ENCODE data around the gene PHLDA3. TPM values are rescaled to one million over a fixed set of nuclear protein-coding genes. Genes with fewer than 3 reads are reported as not detected.

The PHLDA3 gene
- 10 to 100 TPM; 10.7 to 25.6 TPM for total RNA-seq

- Mint-ChIP-seq H3K36me3 (ENCODE audit: insufficient read depth in 2 of 2) (peaks cover 0 to 1% of the 10 kb centered on the region in 2 donors), H3K9me3 (no peaks in the 10 kb centered on the region), H3K4me3 (peak within 1 kb of the TSS; percentile 77 to 86), H3K27ac (no peak within 1 kb of the TSS), H3K27me3 (ENCODE audit: low read depth) (peaks cover 56% of the 10 kb centered on the region), H3K4me1 (ENCODE audit: low read depth) (peaks cover 13% of the 10 kb centered on the region)
- ATAC-seq (replicated peaks in 1 of 2) (peak; percentile 91 to 92), DNase-seq (peak; percentile 71 to 83)
Observed at GRCh38 chr1:201468844-201469644, at the start of gene PHLDA3. TSS of gene PHLDA3 (minus strand) at chr1:201469188. CDS start at chr1:201468786, 402 bp downstream.

GRCh38 chr1:201518071-201518470 lies 49.1 kb upstream of the PHLDA3 start:
- ATAC-seq (replicated peaks in 1 of 2), result no peak
- H3K9me3 Mint-ChIP-seq, result no peaks in the 10 kb centered on the region
- H3K4me3 Mint-ChIP-seq, result no peak overlapping the region

GRCh38 chr1:201517631-201518030 lies 48.6 kb upstream of the PHLDA3 start:
- Mint-ChIP-seq H3K36me3 (ENCODE audit: insufficient read depth in 2 of 2) (peaks cover 2 to 6% of the 10 kb centered on the region in 2 donors), H3K4me3 (no peak overlapping the region), H3K4me1 (ENCODE audit: low read depth) (peaks cover 5% of the 10 kb centered on the region), H3K27ac (no peak overlapping the region), H3K27me3 (ENCODE audit: low read depth) (no peaks in the 10 kb centered on the region), H3K9me3 (no peaks in the 10 kb centered on the region)
- ATAC-seq (replicated peaks in 1 of 2), result no peak
- no peak for DNase-seq

More at GRCh38 chr1:201518071-201518470, 49.1 kb upstream of the PHLDA3 start:
- no peak for DNase-seq
- H3K36me3 Mint-ChIP-seq (ENCODE audit: insufficient read depth in 2 of 2), result peaks cover 2 to 6% of the 10 kb centered on the region in 2 donors
- H3K27me3 Mint-ChIP-seq (ENCODE audit: low read depth), result no peaks in the 10 kb centered on the region
- H3K4me1 Mint-ChIP-seq (ENCODE audit: low read depth), result peaks cover 5% of the 10 kb centered on the region
- H3K27ac Mint-ChIP-seq, result no peak overlapping the region

- H3K27me3 Mint-ChIP-seq (ENCODE audit: low read depth), result no peaks in the 10 kb centered on the region
- H3K4me1 Mint-ChIP-seq (ENCODE audit: low read depth), result peaks cover 5% of the 10 kb centered on the region
Observed at GRCh38 chr1:201516511-201517127, 47.6 kb upstream of the PHLDA3 start.

GRCh38 chr1:201515895-201516294 lies 46.9 kb upstream of the PHLDA3 start:
- Mint-ChIP-seq H3K4me1 (ENCODE audit: low read depth) (peaks cover 5% of the 10 kb centered on the region), H3K27me3 (ENCODE audit: low read depth) (no peaks in the 10 kb centered on the region), H3K4me3 (no peak overlapping the region), H3K9me3 (no peaks in the 10 kb centered on the region), H3K27ac (no peak overlapping the region), H3K36me3 (ENCODE audit: insufficient read depth in 2 of 2) (no peaks in the 10 kb centered on the region)
- no peak for DNase-seq
- ATAC-seq (replicated peaks in 1 of 2), result peak; percentile 62 to 67

More at GRCh38 chr1:201516511-201517127, 47.6 kb upstream of the PHLDA3 start:
- ATAC-seq (replicated peaks in 1 of 2) (no peak), DNase-seq (no peak)
- Mint-ChIP-seq H3K36me3 (ENCODE audit: insufficient read depth in 2 of 2) (peaks cover 0 to under 1% of the 10 kb centered on the region in 2 donors), H3K27ac (no peak overlapping the region), H3K4me3 (no peak overlapping the region), H3K9me3 (no peaks in the 10 kb centered on the region)

- DNase-seq (no peak), ATAC-seq (replicated peaks in 1 of 2) (no peak)
- Mint-ChIP-seq H3K9me3 (no peaks in the 10 kb centered on the region), H3K36me3 (ENCODE audit: insufficient read depth in 2 of 2) (no peaks in the 10 kb centered on the region), H3K27ac (no peak overlapping the region), H3K4me3 (no peak overlapping the region), H3K27me3 (ENCODE audit: low read depth) (no peaks in the 10 kb centered on the region), H3K4me1 (ENCODE audit: low read depth) (peaks cover 5% of the 10 kb centered on the region)
Observed at GRCh38 chr1:201515062-201515750, 46.2 kb upstream of the PHLDA3 start.

GRCh38 chr1:201514466-201514865 lies 45.5 kb upstream of the PHLDA3 start:
- Mint-ChIP-seq H3K4me3 (no peak overlapping the region), H3K27ac (no peak overlapping the region), H3K9me3 (no peaks in the 10 kb centered on the region), H3K4me1 (ENCODE audit: low read depth) (peaks cover 5% of the 10 kb centered on the region), H3K36me3 (ENCODE audit: insufficient read depth in 2 of 2) (no peaks in the 10 kb centered on the region), H3K27me3 (ENCODE audit: low read depth) (no peaks in the 10 kb centered on the region)
- DNase-seq (no peak), ATAC-seq (replicated peaks in 1 of 2) (no peak)

- Mint-ChIP-seq H3K9me3 (no peaks in the 10 kb centered on the region), H3K36me3 (ENCODE audit: insufficient read depth in 2 of 2) (no peaks in the 10 kb centered on the region), H3K27me3 (ENCODE audit: low read depth) (no peaks in the 10 kb centered on the region), H3K4me3 (no peak overlapping the region), H3K4me1 (ENCODE audit: low read depth) (peaks cover 5% of the 10 kb centered on the region), H3K27ac (no peak overlapping the region)
- DNase-seq (no peak), ATAC-seq (replicated peaks in 1 of 2) (no peak)
Observed at GRCh38 chr1:201513498-201514243, 44.7 kb upstream of the PHLDA3 start.

- H3K9me3 Mint-ChIP-seq, result no peaks in the 10 kb centered on the region
- peaks cover 14% of the 10 kb centered on the region for H3K4me1 Mint-ChIP-seq (ENCODE audit: low read depth)
- no peak overlapping the region for H3K4me3 Mint-ChIP-seq
- H3K36me3 Mint-ChIP-seq (ENCODE audit: insufficient read depth in 2 of 2), result no peaks in the 10 kb centered on the region
- ATAC-seq (replicated peaks in 1 of 2) (no peak), DNase-seq (no peak)
- H3K27ac Mint-ChIP-seq, result no peak overlapping the region
- no peaks in the 10 kb centered on the region for H3K27me3 Mint-ChIP-seq (ENCODE audit: low read depth)
Observed at GRCh38 chr1:201511941-201512539, 43.1 kb upstream of the PHLDA3 start.

GRCh38 chr1:201511396-201511940 lies 42.5 kb upstream of the PHLDA3 start:
- H3K9me3 Mint-ChIP-seq, result no peaks in the 10 kb centered on the region
- no peaks in the 10 kb centered on the region for H3K36me3 Mint-ChIP-seq (ENCODE audit: insufficient read depth in 2 of 2)
- no peak for ATAC-seq (replicated peaks in 1 of 2)
- peaks cover 15% of the 10 kb centered on the region for H3K4me1 Mint-ChIP-seq (ENCODE audit: low read depth)
- DNase-seq, result no peak
- no peak overlapping the region for H3K27ac Mint-ChIP-seq
- H3K27me3 Mint-ChIP-seq (ENCODE audit: low read depth), result no peaks in the 10 kb centered on the region
- no peak overlapping the region for H3K4me3 Mint-ChIP-seq

GRCh38 chr1:201510734-201511133 lies 41.7 kb upstream of the PHLDA3 start:
- ATAC-seq (replicated peaks in 1 of 2), result no peak
- H3K9me3 Mint-ChIP-seq, result no peaks in the 10 kb centered on the region
- H3K27ac Mint-ChIP-seq, result no peak overlapping the region
- H3K36me3 Mint-ChIP-seq (ENCODE audit: insufficient read depth in 2 of 2), result no peaks in the 10 kb centered on the region
- no peak for DNase-seq
- no peaks in the 10 kb centered on the region for H3K27me3 Mint-ChIP-seq (ENCODE audit: low read depth)
- peaks cover 19% of the 10 kb centered on the region for H3K4me1 Mint-ChIP-seq (ENCODE audit: low read depth)
- H3K4me3 Mint-ChIP-seq, result no peak overlapping the region

All from activated T-cell treated with anti-CD3 and anti-CD28 coated beads, Interleukin-2, amount 50 U/mL, for 72 hours (primary cell).